Stomach (tissue), 4 donors: ENCODE data around the gene DLD.

ENCODE experiments used
- EP300 ChIP-seq: sonication (generic); formaldehyde crosslinking; IDR thresholded peaks from one replicate; pipeline ENCODE4 v1.6.1; 2017; ENCODE audit warnings: antibody characterized with exemption
- POLR2A ChIP-seq, 4 donors: fragments of 450-650 bp; IDR thresholded peaks; one replicate each; pipeline ENCODE4 v1.6.1; 2016; ENCODE audit warnings: antibody characterized with exemption in 4 of 4, control low read depth in 2 of 4, mild to moderate bottlenecking in 1 of 4, moderate library complexity in 1 of 4
- POLR2AphosphoS5 ChIP-seq, 3 donors: sonication (generic); formaldehyde crosslinking; IDR thresholded peaks; one replicate each; pipeline ENCODE4 v1.6.1; 2016; ENCODE audit warnings: antibody characterized with exemption in 3 of 3
- TF ChIP-seq, protein P1 (sequence below), 7 experiments: fragments of 450-650 bp in 4 of 7; fragments of 200-600 bp in 3 of 7; sonication (generic) in 3 of 7; IDR thresholded peaks; one replicate each; pipeline ENCODE4 v1.5.1; 2016 to 2019; ENCODE audit warnings: antibody characterized with exemption in 7 of 7, control low read depth in 2 of 7, mild to moderate bottlenecking in 1 of 7

DNA sequence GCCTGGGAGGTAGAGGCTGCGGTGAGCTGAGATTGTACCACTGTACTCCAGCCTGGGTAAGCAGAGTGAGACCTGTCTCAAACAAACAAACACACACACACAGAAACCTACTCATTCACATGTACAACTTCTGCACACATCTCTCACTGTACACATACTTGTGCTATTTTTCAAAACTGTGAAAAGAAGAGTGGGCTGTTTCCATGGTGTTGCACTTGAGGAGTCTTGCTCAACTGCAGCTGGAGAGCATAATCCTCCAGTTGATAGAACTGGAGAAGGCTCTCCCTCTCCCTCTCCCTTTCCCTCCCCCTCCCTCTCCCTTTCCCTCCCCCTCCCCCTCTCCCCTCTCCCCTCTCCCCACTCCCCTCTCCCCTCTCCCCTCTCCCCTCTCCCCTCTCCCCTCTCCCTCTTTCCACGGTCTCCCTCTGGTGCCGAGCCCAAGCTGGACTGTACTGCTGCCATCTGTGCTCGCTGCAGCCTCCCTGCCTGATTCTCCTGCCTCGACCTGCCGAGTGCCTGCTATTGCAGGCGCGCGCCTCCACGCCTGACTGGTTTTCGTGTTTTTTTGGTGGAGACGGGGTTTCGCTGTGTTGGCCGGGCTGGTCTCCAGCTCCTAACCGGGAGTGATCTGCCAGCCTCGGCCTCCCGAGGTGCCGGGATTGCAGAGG is 43.7 kb upstream of the DLD start:
- TF ChIP-seq EP300, result no peak
- TF ChIP-seq POLR2A (IDR thresholded peaks at IDR 0.05), result no peak
- TF ChIP-seq, protein P1, sequence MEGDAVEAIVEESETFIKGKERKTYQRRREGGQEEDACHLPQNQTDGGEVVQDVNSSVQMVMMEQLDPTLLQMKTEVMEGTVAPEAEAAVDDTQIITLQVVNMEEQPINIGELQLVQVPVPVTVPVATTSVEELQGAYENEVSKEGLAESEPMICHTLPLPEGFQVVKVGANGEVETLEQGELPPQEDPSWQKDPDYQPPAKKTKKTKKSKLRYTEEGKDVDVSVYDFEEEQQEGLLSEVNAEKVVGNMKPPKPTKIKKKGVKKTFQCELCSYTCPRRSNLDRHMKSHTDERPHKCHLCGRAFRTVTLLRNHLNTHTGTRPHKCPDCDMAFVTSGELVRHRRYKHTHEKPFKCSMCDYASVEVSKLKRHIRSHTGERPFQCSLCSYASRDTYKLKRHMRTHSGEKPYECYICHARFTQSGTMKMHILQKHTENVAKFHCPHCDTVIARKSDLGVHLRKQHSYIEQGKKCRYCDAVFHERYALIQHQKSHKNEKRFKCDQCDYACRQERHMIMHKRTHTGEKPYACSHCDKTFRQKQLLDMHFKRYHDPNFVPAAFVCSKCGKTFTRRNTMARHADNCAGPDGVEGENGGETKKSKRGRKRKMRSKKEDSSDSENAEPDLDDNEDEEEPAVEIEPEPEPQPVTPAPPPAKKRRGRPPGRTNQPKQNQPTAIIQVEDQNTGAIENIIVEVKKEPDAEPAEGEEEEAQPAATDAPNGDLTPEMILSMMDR (IDR thresholded peaks at IDR 0.05), result no peak
- no peak for TF ChIP-seq POLR2AphosphoS5 (IDR thresholded peaks at IDR 0.05)
